ENCODE measurements around the gene BTBD18. TPM values are rescaled to one million over a fixed set of nuclear protein-coding genes. Genes with fewer than 3 reads are reported as not detected.

BTBD18 gene
- total RNA-seq, 4 donors from 2014 or later: not detected

- TF ChIP-seq CTCF (IDR thresholded peaks at IDR 0.05; ENCODE audit: low read depth): no peak
Measured at GRCh38 chr11:57763568-57763967, 11.9 kb upstream of the BTBD18 start.

- TF ChIP-seq CTCF (IDR thresholded peaks at IDR 0.05; ENCODE audit: low read depth): no peak
Measured at GRCh38 chr11:57762235-57762861, 10.7 kb upstream of the BTBD18 start.

GRCh38 chr11:57761301-57762234 lies 9.9 kb upstream of the BTBD18 start, which contains the start of gene CTNND1:
Gene CTNND1 (plus strand): TSS chr11:57761802. CDS start chr11:57791479, 29,677 bp downstream.
- TF ChIP-seq CTCF (IDR thresholded peaks at IDR 0.05; ENCODE audit: low read depth): no peak

- no peak for TF ChIP-seq CTCF (IDR thresholded peaks at IDR 0.05; ENCODE audit: low read depth)
Measured at GRCh38 chr11:57758174-57758573, 6.6 kb upstream of the BTBD18 start.

- TF ChIP-seq CTCF (IDR thresholded peaks at IDR 0.05; ENCODE audit: low read depth): no peak
Measured at GRCh38 chr11:57752954-57753353, 1.3 kb upstream of the BTBD18 start.

- TF ChIP-seq CTCF (IDR thresholded peaks at IDR 0.05; ENCODE audit: low read depth): no peak
Measured at GRCh38 chr11:57751176-57751575, 443 bp downstream of the BTBD18 start.

GRCh38 chr11:57746920-57747319 lies 4.7 kb downstream of the BTBD18 start:
- TF ChIP-seq CTCF (IDR thresholded peaks at IDR 0.05; ENCODE audit: low read depth): no peak
